ENCODE data around the gene LAIR1.
A peak's percentile ranks its signal among the peaks of the same experiment; 100 is the strongest.
"Not testable (repeated sequence)": the region's sequence is repeated elsewhere in the genome, so short reads cannot be mapped to it uniquely, and the experiment has no call there.

Gene LAIR1, protein sequence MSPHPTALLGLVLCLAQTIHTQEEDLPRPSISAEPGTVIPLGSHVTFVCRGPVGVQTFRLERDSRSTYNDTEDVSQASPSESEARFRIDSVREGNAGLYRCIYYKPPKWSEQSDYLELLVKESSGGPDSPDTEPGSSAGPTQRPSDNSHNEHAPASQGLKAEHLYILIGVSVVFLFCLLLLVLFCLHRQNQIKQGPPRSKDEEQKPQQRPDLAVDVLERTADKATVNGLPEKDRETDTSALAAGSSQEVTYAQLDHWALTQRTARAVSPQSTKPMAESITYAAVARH

DNA sequence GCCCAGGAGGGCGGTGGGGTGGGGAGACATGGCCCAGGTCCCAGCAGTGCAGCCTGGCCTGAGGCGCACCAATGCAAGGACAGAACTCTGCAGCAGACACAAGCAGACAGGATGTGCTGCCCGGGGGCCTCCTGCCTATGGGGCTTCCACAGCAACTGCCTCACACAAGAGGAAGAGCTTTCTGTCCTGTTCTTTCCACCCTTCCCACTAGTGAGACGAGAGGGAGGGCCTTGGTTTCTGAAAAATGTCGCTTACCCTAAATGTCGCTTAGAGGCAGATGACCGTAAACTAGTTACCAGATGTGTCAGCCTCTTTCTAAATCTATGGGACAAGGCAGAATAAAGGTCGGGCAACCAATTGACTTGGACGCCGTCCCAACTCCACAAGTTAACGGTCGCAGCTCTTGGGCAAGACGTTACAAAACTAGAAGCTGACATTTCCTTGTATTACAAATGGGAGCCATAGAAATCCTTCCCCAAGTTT is at the start of gene LAIR1:
Gene LAIR1 (minus strand): TSS at position 157 of the 483 bp plus-strand sequence. CDS start 127 bp downstream, at position 30.
- DNase-seq (ENCODE audit: low spot score): peak; percentile 38

DNA sequence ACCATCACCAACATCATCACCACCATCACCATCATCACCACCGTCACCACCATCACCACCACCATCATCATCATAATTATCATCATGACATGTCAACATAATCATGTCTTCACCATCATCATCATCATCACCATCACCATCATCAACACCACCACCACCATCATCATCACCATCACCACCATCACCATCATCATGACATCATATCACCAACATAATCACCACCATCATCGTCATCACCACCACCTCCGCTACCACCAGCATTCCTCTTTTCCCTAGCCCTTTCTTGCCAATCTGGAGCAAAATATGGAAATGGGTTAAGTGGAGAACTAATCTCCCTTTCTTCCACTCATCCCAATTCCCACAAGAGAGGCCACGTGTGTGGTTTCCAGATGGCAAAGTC is 49.4 kb upstream of the LAIR1 start:
- DNase-seq (ENCODE audit: low spot score): no peak

DNA sequence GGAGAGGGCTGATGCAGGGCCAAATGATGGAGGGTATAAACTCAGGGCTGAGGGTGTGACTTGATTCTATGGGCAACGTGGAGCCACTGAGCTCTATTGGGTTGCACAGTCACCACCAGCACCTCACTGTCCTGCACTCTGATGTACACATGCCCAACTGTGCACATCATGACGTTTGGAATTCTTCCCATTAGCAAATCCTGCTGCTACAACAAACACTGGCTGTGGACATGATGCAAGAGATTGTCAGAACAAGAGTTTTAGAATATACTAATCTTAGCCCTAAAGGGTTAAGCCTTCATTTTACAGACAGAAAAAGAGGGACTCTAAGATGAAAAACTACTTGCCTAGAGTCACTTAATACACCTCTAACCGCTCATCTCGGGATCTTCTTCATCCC is 48.1 kb upstream of the LAIR1 start:
- DNase-seq (ENCODE audit: low spot score): no peak

DNA sequence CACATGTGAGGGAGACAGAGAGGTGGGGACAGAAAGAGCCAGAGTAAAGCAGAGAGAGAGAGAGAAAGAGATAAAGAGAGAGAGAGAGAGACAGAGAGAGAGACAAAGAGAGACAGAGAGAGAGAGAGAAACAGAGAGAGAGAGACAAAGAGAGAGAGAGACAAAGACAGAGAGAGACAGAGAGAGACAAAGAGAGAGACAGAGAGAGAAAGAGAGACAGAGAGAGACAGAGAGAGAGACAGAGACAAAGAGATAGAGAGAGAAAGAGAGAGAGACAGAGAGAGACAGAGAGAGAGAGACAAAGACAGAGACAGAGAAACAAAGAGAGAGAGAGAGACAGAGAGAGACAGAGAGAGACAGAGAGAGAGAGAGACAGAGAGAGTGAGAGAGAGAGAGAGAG is 46.3 kb upstream of the LAIR1 start:
- no peak for DNase-seq (ENCODE audit: low spot score)

DNA sequence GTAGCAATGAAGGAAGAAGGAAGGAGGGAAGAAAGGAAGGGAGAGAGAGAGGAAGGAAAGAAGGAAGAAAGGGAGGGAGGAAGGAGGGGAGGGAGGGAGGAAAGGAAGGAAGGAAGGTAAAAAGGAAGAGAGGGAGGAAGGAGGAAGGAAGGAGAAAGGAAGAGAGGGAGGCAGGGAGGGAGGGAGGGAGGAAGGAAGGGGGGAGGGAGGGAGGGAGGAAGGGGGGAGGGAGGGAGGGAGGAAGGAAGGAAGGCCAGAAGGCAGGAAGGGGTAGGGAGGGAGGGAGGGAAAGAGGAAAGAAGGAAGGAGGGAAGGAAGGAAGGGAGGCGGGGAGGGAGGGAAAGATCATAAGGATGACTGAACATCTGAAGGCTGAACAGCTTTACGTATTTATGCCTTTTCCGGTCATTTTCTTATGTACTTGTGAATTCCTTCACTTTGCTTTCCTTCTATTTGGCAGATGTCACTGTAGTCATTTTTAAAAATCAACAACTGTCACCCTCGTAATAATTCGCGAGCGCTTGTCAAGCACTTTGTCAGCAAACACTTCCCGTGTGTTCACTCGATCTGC is 43.8 kb upstream of the LAIR1 start:
- DNase-seq (ENCODE audit: low spot score): no peak

DNA sequence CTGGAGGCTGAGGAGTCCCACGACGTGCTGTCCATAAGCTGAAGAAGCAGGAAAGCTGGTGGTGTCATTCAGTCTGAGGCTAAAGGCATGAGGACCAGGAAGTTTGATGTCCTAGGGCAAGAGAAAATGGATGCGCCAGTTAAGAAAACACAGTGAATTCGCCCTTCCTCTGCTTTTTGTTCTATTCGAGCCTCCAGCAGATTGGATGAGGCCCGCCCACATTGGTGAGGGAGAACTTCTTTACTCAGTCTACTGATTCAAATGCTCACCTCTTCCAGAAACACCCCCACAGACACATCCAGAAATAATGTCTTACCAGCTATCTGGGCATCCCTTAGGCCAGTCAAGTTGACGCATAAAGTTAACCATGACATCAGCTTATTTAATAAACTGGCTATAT is 43.0 kb upstream of the LAIR1 start:
- DNase-seq (ENCODE audit: low spot score): no peak

DNA sequence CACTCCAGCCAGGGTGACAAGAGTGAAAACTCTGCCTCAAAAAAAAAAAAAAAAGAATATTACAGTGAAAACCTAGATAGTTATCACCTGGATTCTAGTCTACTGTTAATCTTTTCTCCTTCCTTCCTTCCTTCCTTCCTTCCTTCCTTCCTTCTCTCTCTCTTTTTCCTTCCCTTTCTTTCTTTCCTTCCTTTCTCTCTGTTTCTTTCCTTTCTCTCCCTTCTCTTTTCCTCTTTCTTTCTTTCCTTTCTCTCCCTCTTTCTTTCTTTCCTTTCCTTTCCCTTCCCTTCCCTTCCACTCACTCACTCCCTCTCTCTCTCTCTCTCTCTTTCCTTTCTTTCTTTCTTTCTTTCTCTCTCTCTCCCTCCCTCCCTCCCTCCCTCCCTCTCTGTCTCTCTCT is 40.9 kb upstream of the LAIR1 start:
- no peak for DNase-seq (ENCODE audit: low spot score)

DNA sequence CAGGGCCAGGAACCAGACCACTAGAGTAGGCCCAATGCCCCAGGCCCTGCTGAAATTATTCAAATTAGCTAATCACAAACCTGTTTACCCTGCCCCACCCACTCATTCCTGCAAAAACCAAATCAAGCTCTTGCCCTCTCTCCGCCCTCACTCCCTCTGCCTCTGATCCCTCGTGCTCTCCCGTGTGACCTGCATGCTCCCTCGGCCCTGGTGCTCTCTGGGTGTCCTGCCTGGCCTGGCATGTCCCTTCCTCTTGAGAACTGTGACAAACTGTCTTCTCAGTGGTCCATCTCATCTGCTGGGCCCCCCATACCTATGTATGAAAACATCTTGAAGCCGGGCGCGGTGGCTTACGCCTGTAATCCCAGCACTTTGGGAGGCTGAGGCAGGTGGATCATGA is 38.3 kb upstream of the LAIR1 start:
- no peak for DNase-seq (ENCODE audit: low spot score)

DNA sequence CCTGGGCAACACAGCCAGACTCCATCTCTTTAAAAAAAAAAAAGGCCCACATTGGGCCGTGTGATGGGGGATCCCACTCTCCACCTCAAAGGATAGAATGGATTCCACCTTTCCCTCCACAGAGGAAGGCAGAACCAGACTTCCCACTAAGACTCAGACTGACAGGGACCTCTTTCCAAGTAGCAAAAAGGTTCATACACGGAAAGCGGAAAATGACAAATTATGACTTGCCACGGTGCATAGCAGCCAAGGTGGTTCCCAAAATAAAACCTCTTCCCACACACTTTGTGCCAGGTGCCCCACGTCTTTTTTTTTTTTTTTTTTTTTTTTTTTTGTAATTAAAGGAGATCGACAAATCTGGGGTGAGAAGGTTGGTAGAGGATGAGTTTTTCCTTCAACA is 36.2 kb upstream of the LAIR1 start:
- DNase-seq (ENCODE audit: low spot score): no peak

DNA sequence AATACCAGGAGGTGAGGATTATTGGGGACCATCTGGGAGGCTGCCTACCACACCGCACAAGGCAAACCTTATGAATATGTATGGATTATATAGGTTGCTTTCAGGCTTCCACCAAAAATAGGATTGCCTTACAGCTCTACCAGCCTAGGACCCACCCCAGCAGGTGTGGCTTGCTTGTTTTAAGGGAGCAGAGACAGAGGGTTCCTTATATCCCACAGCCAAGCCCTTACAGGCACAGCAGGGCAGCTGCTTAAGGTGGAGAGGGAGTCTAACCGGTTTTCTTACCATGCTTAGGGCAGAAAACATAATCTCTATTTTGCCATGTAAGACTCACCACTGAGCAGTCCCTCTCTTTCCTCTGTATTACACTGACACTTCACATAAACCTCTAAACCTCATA is 34.5 kb upstream of the LAIR1 start:
- DNase-seq (ENCODE audit: low spot score): no peak

DNA sequence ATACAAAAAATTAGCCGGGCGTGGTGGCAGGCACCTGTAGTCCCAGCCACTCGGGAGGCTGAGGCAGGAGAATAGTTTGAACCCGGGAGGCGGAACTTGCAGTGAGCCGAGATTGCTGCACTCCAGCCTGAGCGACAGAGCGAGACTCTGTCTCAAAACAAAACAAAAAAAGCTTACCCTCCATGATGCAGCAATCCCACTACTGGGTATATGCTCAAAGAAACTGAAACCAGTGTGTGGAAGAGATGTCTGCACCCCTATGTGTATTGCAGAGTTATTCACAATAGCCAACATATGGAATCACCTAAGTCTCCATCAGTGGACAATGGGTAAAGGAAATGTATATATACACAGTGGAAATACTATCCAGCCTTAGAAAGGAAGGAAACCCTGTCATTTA is 31.0 kb upstream of the LAIR1 start:
- DNase-seq (ENCODE audit: low spot score): no peak

DNA sequence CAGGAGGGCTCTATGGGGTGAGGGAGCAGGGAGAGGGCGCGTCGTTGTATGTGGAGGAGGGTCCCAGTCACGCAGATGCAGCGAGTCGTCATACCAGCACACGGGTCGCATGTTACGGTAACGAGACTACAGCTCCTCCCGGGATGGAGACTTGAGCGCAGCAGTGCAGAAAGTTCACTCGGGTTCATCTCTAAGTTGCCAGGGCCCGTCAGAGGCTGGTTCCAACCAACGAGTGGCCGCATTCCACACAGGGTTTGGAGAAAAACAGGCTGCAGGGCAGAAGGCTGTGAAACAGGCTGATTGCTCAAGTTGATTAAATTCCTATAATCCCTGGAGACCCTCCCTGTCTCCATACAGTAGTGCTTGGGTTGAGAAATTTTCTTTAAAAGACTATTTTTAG is 28.6 kb upstream of the LAIR1 start:
- DNase-seq (ENCODE audit: low spot score): no peak

DNA sequence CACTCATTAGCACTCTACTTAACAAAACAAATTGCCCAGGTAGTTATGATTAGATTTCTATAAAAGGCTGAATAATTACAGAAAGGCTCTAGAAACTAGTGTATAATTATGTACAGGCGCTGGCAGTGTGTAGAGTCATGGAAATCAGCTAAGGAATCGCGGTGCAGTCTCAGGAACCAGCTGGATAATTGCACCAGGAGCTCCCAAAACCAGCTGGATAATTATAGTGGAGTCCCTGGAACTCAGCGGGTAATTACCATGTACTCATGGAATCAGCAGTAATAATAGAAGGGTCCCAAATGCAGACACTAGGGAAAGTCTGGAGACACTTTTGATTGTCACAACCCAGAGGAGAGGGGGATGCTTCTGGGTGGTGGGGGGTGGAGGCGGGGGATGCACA is 27.4 kb upstream of the LAIR1 start:
- DNase-seq (ENCODE audit: low spot score): no peak

DNA sequence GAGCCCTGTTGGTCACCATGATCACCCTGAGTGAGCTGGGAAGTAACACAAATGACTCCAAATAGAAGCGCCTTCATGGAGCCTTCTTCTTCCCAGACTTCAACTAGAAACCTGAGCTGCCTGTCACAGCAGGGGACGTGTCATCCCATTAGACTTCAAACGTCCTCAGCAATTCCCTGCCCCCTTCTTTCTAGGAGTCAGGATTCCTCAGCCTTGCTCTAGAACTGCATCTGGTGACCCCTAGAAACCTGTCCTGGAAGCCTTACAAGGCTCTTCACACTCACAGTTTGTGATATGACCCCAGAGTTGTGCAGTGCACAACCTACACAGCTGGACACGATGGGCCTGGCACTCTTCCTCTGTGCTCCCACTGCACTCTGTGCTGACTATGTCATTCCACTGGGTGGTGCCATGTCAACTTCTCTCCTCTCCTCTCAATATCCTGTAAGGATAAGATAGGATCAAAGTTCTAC is 26.9 kb upstream of the LAIR1 start:
- no peak for DNase-seq (ENCODE audit: low spot score)

DNA sequence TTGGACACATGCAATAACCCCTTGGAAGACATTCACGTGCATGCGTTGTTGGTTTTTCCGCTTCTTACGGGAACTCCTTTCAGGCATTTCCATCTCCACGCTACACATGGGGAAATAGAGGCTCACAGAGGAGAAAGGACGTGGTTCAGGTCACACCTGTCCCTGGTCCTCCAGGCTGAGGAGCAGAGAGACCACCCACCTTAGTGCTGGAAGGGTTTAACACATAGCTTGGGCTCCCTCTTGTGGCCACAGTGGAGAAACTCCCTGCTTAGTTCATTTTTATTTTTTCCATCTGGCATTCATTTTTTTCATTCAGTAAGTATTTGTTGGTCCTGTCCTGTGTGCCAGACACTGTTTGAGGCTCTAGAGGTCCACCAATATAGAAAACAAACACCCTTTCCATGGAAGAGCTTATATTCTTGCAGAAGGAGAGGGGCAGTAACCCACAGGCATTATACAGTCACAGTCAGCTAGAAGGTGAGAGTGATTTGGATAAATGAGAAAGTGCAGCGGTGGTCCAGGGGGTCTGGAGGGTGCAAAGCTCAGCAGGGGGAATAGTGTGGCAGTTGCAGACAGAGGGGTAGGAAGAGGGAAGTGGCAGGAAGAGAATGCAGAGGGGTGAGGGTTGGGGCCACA is 26.3 kb upstream of the LAIR1 start:
- DNase-seq (ENCODE audit: low spot score): peak; percentile 75

DNA sequence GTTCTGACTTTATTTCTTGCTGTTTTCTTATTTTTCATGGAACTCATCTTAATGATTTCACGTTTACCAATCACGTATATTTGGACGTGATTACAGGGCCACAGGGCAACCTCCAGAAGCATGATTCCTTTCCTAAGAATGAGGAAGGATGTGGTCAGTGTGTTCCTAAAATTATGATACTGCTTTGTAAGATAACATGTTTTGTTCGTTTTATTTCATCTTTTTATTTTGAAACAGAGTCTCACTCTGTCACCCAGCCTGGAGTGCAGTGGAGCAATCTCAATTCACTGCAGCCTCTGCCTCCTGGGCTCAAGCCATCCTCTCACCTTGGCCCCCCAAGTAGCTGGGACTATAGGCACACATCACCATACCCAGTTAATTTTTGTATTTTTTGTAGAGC is 24.8 kb upstream of the LAIR1 start:
- peak; percentile 31 for DNase-seq (ENCODE audit: low spot score)

DNA sequence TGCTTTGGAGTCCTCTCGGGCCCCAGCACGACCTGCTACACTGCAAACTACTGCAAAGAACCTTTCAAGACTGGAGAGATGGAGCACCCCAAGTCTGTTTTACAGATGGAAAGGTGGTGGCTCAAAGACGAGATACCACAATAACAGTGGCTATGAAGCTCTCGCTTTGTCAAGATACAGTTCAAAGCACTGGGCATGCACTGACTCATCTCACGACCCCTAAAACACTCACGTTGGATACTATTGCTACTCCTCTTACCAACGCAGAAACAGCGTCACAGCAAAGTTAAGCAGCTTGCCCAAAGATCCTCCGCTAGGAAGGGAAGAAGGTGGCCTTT is 24.0 kb upstream of the LAIR1 start:
- peak; percentile 26 for DNase-seq (ENCODE audit: low spot score)

DNA sequence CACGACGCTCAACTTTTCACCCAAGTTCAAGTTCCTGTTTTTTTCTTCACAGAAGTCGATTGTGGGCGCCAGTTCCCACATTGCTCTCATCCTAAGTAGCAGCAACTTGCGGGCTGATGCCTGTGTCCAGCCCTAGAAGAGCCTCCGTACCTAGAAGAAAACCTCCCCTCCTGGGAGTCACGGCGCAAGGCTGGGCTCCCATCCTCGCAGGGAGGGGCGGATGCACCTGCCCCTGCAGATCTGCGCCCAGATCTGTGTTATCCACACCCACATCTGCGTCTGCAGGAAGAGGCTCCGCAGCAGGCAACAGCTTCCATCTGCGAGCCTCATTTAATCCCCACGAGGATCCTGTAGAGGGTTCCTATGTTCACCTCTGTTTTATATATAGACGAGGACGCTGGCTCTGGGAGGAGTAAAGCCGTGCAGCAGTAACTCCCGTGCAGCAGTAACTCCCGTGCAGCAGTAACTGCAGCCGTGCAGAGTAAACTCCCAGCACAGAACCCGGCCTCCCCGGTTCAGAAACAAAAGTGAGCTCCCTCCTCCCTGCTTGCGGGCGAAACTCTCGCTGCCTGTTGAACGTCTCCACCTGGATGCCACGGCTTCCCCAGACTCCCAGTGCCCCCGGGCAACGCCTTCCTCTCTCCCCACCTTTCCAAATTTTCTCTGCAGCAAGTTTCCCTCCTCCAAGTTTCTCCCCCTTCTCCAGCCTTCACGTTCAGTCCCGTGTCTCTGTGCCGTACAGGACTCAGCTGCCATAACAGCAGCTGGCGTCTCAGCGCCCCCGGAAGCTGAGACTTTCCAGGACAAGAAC is 23.5 kb upstream of the LAIR1 start:
- DNase-seq (ENCODE audit: low spot score): peak; percentile 46

DNA sequence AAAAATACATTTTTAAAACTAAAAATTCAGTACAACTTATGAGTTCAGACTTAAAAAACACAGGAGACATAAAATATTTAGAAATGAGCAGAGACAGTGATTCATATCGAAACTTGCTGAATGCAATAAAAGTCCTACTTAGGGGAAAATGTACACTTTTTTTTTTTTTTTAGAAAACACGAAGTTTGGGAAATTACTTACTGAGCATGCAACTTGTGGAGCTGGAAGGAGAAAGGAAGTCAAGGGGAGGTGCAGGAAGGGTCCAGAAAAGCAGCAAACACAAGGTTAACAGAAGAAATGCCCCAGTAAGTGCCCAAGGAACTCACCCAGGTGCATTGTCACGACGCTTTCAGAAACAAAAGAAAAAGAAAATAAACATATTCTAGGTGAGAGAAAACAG is 18.6 kb upstream of the LAIR1 start:
- no peak for DNase-seq (ENCODE audit: low spot score)

DNA sequence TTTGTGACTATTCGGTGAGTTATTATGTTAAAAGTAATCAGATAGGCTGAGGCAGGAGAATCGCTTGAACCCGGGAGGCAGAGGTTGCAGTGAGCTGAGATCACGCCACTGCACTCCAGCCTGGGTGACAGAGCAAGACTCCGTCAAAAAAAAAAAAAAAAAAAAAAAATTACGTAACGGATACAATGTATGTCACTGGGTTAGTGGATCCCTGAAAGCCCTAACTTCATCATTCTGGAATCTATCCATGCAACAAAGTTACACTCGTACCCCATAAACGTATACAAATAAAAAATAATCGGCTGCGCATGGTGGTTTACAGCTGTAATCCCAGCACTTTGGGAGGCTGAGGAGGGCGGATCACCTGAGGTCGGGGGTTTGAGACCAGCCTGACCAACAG is 17.3 kb upstream of the LAIR1 start:
- not testable (repeated sequence) for DNase-seq (ENCODE audit: low spot score)

DNA sequence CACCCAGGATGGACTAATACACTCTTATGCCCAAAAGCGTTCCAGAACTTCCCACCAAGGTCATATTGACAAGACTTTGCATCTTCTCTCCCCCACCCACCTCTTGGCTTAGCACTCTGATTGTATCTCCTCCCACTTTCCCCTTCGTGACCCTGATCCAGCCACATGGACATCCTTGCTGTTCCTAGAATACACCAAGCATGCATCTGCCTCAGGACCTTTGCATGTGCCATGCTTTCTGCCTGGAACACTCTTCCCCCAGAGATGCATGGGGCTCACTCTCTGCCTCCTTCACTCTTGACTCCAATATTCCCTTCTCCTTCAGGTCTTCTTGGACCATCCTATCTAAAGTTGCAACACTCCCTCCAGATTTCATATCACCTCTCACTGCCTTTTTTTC is 16.2 kb upstream of the LAIR1 start:
- DNase-seq (ENCODE audit: low spot score): no peak

DNA sequence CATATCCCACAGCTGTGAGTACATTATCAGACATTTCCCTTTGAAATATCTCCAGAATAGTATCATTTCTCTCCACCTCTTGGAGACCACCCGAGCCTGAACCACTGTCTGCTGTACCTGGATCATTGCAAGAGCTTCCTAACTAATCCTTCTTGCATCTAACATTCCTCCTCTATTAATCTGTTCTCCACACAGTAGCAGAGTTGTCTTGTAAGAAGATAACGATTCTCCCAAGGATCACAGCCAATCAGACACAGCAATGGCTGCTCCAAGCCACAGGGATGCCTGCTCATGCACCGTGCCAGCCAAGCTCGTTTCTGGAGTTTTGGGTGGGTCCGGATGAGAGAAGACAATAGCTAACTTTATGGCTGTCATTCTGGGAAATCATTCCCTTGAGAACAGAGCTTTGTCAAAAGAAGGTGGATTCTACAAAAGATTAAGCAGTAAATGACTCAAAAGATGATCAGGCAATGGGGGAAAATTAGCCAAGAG is 14.5 kb upstream of the LAIR1 start:
- no peak for DNase-seq (ENCODE audit: low spot score)

All from CD4-positive, alpha-beta T cell treated with Interleukin-2 at 100 ng/mL for 4 hours (primary cell).